Adrenal gland (tissue), 12 donors: Measurements from ENCODE around the gene CTCF. TPM values are rescaled to one million over a fixed set of nuclear protein-coding genes. Genes with fewer than 3 reads are reported as not detected.

Experiments
- DNase-seq, 7 donors: peaks; one replicate each; pipeline ENCODE4 v3.0.0-alpha.2; 2019 to 2020
- H3K27ac ChIP-seq, 5 donors: fragments of 200-600 bp; sonication (generic) in 4 of 5; 1 replicate in 3 of 5; 2 replicates in 2 of 5; pipeline versions ENCODE4 v1.5.1 to v1.8.0; 2016 to 2020; ENCODE audit warnings: mild to moderate bottlenecking in 1 of 5
- H3K27me3 ChIP-seq: fragments of 200-600 bp; 2 replicates; pipeline ENCODE4 v1.8.0; 2021
- H3K36me3 ChIP-seq, 2 donors: fragments of 200-600 bp; replicated peaks in 1 of 2; 1 replicate in 1 of 2; 2 replicates in 1 of 2; pipeline versions ENCODE4 v1.5.1 to v1.8.0; 2018 to 2022
- H3K4me1 ChIP-seq, 2 donors: fragments of 200-600 bp; replicated peaks in 1 of 2; 1 replicate in 1 of 2; 2 replicates in 1 of 2; pipeline versions ENCODE4 v1.5.1 to v1.8.0; 2018 to 2021
- H3K4me3 ChIP-seq, 4 donors: fragments of 200-600 bp; sonication (generic) in 3 of 4; one replicate each; pipeline ENCODE4 v1.5.1; 2016 to 2018
- H3K9me3 ChIP-seq, 3 donors: fragments of 200-600 bp; sonication (generic) in 1 of 3; replicated peaks in 1 of 3; 1 replicate in 2 of 3; 2 replicates in 1 of 3; pipeline versions ENCODE4 v1.5.1 to v1.8.0; 2016 to 2021
- POLR2A ChIP-seq, 2 donors: fragments of 450-650 bp; IDR thresholded peaks; one replicate each; pipeline ENCODE4 v1.6.1; 2017; ENCODE audit warnings: antibody characterized with exemption in 2 of 2, mild to moderate bottlenecking in 2 of 2, moderate library complexity in 1 of 2
- WGBS, 4 donors: extraction: QIAGEN DNeasy Blood & Tissue Kit in 2 of 4; methylation state at CpG; one replicate each; pipeline versions ENCODE4 v1.1.5 to v1.1.7; 2013 to 2017; 5-methylcytosine and 5-hydroxymethylcytosine counted together
- intact Hi-C, 2 donors: fragments of 100-400 bp; cut with DNase I; formaldehyde crosslinking; loops; one replicate each; pipeline versions ENCODE4 v1.14.1 to v1.15.0; 2022 to 2023
- polyA plus RNA-seq, 3 donors: library from polyadenylated mRNA; stranded (reverse); fragments of 200-250 nt in 2 of 3; fragments of 350-450 nt in 1 of 3; fragmentation: Illumina TruSeq in 1 of 3; extraction: RNeasy Lipid Tissue Mini Kit (QIAGEN cat#74804) in 1 of 3; gene quantifications; one replicate each; pipeline ENCODE4 v1.2.3, GENCODE V29; 2013 to 2014
- total RNA-seq, 9 donors: library from RNA; depleted of rRNA in 4 of 9; stranded (reverse); fragments of >200 nt in 4 of 9; fragments of 120-200 nt in 1 of 9; fragmentation: NEBNext Ultra II Directional in 1 of 9; extraction: Animal tissue kit (Norgen Biotek cat#: 25700) in 1 of 9; gene quantifications; one replicate each; pipeline versions ENCODE4 v1.1.0 to v1.2.4, GENCODE V29; 2013 to 2023
- TF ChIP-seq, protein P1 (sequence below), 6 experiments: fragments of 450-650 bp in 4 of 6; fragments of 200-600 bp in 2 of 6; sonication (generic) in 1 of 6; IDR thresholded peaks; 1 replicate in 5 of 6; 2 replicates in 1 of 6; pipeline versions ENCODE4 v1.5.1 to v1.8.0; 2016 to 2021; ENCODE audit warnings: antibody characterized with exemption in 6 of 6, mild to moderate bottlenecking in 2 of 6, moderate library complexity in 1 of 6
- donor health status: healthy with polysubstance abuse.
- donor health status: Bipolar disorder and iron deficiency.
- donor health status: DM: yes; HTN: yes; CAD: no.
- donor health status: DM: no; HTN: no; CAD: no.
- donor health status: DM: no; HTN: no; CAD: no.
- donor health status: DM: yes; HTN: yes; CAD: no.

Gene CTCF
- total and polyA plus RNA-seq, 12 donors: 18.4 to 53.5 (median 29.9) TPM

DNA sequence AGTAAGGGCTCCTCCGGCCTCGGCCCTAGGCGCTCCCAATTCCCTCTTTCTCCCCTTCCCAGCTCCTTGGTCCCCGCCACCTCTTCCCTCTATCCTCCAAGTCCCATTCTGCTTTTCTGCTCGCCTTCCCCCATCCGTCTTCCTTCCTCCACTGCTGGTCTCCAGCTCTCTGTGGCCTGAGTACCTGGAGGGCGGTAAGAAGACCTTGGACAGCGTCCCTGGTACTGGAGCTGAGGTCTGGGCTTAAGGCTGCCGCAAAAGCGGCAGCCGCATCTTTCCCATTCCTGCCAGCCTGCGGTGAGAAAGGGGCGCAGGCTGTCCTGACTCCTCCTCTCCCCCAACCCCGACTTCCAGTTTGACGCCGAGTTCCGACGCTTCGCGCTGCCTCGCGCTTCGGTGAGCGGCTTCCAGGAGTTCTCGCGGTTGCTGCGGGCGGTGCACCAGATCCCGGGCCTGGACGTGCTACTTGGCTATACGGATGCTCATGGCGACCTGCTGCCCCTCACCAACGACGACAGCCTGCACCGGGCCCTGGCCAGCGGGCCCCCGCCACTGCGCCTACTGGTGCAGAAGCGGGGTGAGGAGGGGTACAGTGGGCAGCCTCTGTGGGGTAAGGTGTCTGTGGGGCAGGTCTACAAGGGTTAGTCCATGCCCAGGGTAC, 98.9 kb downstream of the CTCF start:
- no peak for TF ChIP-seq POLR2A (IDR thresholded peaks at IDR 0.05)
- TF ChIP-seq, protein P1, sequence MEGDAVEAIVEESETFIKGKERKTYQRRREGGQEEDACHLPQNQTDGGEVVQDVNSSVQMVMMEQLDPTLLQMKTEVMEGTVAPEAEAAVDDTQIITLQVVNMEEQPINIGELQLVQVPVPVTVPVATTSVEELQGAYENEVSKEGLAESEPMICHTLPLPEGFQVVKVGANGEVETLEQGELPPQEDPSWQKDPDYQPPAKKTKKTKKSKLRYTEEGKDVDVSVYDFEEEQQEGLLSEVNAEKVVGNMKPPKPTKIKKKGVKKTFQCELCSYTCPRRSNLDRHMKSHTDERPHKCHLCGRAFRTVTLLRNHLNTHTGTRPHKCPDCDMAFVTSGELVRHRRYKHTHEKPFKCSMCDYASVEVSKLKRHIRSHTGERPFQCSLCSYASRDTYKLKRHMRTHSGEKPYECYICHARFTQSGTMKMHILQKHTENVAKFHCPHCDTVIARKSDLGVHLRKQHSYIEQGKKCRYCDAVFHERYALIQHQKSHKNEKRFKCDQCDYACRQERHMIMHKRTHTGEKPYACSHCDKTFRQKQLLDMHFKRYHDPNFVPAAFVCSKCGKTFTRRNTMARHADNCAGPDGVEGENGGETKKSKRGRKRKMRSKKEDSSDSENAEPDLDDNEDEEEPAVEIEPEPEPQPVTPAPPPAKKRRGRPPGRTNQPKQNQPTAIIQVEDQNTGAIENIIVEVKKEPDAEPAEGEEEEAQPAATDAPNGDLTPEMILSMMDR (IDR thresholded peaks at IDR 0.05): no peak
- peak in 3 of 7 donors; percentile 42 to 52 (median 52) for DNase-seq
- Histone ChIP-seq H3K4me1 (peaks cover 8 to 22% of the 10 kb centered on the region in 2 donors), H3K36me3 (peaks cover 0 to 10% of the 10 kb centered on the region in 2 donors), H3K4me3 (peak overlapping the region in 2 of 4 donors; percentile 20 to 73), H3K9me3 (no peaks in the 10 kb centered on the region), H3K27me3 (no peaks in the 10 kb centered on the region), H3K27ac (peak overlapping the region in 4 of 5 donors; percentile 73 to 96 (median 91))
- 1 to 13% (median 10%) methylated on average over 30 to 39 of the region's 39 CpGs for whole genome bisulfite sequencing, 4 donors
- intact Hi-C loops: loop anchor here (5.0 kb wide), 1 partner anchor 99 kb away; the partner anchor contains the start of gene CTCF (in 2 of the 2)

DNA sequence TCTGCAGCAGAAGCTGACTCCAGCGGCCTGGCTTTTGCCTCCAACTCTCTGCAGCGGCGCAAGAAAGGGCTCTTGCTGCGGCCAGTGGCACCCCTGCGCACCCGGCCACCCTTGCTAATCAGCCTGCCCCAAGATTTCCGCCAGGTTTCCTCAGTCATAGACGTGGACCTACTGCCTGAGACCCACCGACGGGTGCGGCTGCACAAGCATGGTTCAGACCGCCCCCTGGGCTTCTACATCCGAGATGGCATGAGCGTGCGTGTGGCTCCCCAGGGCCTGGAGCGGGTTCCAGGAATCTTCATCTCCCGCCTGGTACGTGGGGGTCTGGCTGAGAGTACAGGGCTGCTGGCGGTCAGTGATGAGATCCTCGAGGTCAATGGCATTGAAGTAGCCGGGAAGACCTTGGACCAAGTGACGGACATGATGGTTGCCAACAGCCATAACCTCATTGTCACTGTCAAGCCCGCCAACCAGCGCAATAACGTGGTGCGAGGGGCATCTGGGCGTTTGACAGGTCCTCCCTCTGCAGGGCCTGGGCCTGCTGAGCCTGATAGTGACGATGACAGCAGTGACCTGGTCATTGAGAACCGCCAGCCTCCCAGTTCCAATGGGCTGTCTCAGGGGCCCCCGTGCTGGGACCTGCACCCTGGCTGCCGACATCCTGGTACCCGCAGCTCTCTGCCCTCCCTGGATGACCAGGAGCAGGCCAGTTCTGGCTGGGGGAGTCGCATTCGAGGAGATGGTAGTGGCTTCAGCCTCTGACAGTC, 99.7 kb downstream of the CTCF start:
- Histone ChIP-seq H3K36me3 (peaks cover 0 to 10% of the 10 kb centered on the region in 2 donors), H3K27ac (no peak overlapping the region), H3K4me1 (peaks cover 12 to 26% of the 10 kb centered on the region in 2 donors), H3K4me3 (no peak overlapping the region), H3K27me3 (no peaks in the 10 kb centered on the region), H3K9me3 (no peaks in the 10 kb centered on the region)
- TF ChIP-seq, protein P1 (IDR thresholded peaks at IDR 0.05): no peak
- TF ChIP-seq POLR2A (IDR thresholded peaks at IDR 0.05): no peak
- DNase-seq: no peak
- WGBS, 4 donors: 85 to 93% (median 90%) methylated on average over 19 to 34 of the region's 34 CpGs
- intact Hi-C loops: loop anchor here (5.0 kb wide), 1 partner anchor 100 kb away; the partner anchor contains the start of gene CTCF (in 2 of the 2)

- H3K27ac ChIP-seq: no peak overlapping the region
- peaks cover 0 to 10% of the 10 kb centered on the region in 2 donors for H3K36me3 ChIP-seq
- intact Hi-C loops: loop anchor here (5.0 kb wide), 1 partner anchor 100 kb away; the partner anchor contains the start of gene CTCF (in 2 of the 2)
- TF ChIP-seq POLR2A (IDR thresholded peaks at IDR 0.05): no peak
- TF ChIP-seq, protein P1 (IDR thresholded peaks at IDR 0.05): no peak
- no peaks in the 10 kb centered on the region for H3K9me3 ChIP-seq
- no peak for DNase-seq
- H3K4me1 ChIP-seq: peaks cover 18 to 32% of the 10 kb centered on the region in 2 donors
- H3K27me3 ChIP-seq: no peaks in the 10 kb centered on the region
- H3K4me3 ChIP-seq: no peak overlapping the region
Measured at GRCh38 chr16:67662653-67663010, 100.3 kb downstream of the CTCF start.

GRCh38 chr16:67663151-67663876, 101.0 kb downstream of the CTCF start:
- H3K4me1 ChIP-seq: peaks cover 19 to 38% of the 10 kb centered on the region in 2 donors
- H3K27ac ChIP-seq: peak overlapping the region in 1 of 5 donors; percentile 5
- H3K36me3 ChIP-seq: peaks cover 0 to 10% of the 10 kb centered on the region in 2 donors
- TF ChIP-seq, protein P1 (IDR thresholded peaks at IDR 0.05): no peak
- TF ChIP-seq POLR2A (IDR thresholded peaks at IDR 0.05): no peak
- no peak overlapping the region for H3K4me3 ChIP-seq
- peak in 1 of 7 donors; percentile 74 for DNase-seq
- H3K27me3 ChIP-seq: no peaks in the 10 kb centered on the region
- H3K9me3 ChIP-seq: no peaks in the 10 kb centered on the region
- intact Hi-C loops: loop anchor here (5.0 kb wide), 1 partner anchor 101 kb away; the partner anchor contains the start of gene CTCF (in 2 of the 2)
- WGBS, 4 donors: 83 to 89% (median 85%) methylated on average over 7 to 25 of the region's 25 CpGs
